Heart left ventricle (tissue), 13 donors: Measurements from ENCODE around the gene AIPL1.

Source experiments
- CTCF ChIP-seq, 12 donors: fragments of 200-600 bp; sonication (generic) in 4 of 12; IDR thresholded peaks; one replicate each; pipeline versions ENCODE4 v1.5.0 to v1.8.0; 2018 to 2022; ENCODE audit warnings: antibody characterized with exemption in 12 of 12, mild to moderate bottlenecking in 5 of 12
- POLR2A ChIP-seq, 2 donors: fragments of 450-650 bp; IDR thresholded peaks; one replicate each; pipeline ENCODE4 v1.6.1; 2017; ENCODE audit warnings: antibody characterized with exemption in 2 of 2, mild to moderate bottlenecking in 2 of 2, moderate library complexity in 2 of 2
- donor health status: ischemic (EF 13 %, LVEDD 7.1; RV severe dilation, severe dysfunction).
- donor health status: DM: no; HTN: yes; CAD: no.
- donor health status: DM: no; HTN: no; CAD: no.
- donor health status: ischemic (EF 25% LVEDD 6.9; RV normal size, moderate dysfunction).
- donor health status: ischemic (EF 25% LVEDD 5.7; RV mildly dilated, moderate dysfunction).
- donor health status: ischemic (EF 35%, LVEDD 5.7; RV mildly dilated, moderate dysfunction).
- donor health status: nonischemic (EF 11% LVEDD 7.7; RV severe dilation, severe dysfunction).
- donor health status: DM: yes; HTN: yes; CAD: no.
- donor health status: PGD.
- donor health status: ischemic (EF 29% LVEDD 5.4; RV normal size, mild dysfunction).
- donor health status: nonischemic (EF 23%, LVEDD 6.1; RV moderate dilation, normal function).

- TF ChIP-seq POLR2A (IDR thresholded peaks at IDR 0.05), result no peak
- no peak for TF ChIP-seq CTCF (IDR thresholded peaks at IDR 0.05)
Observed at GRCh38 chr17:6470146-6470718, 35.3 kb upstream of the AIPL1 start.
